ENCODE results near the gene FTSJ3. TPM values are rescaled to one million over a fixed set of nuclear protein-coding genes. Genes with fewer than 3 reads are reported as not detected.

Gene FTSJ3
- total and polyA plus RNA-seq, 2 experiments from 2014 or later = 29.2 to 61.5 TPM

- ATAC-seq (no peak), DNase-seq (ENCODE audit: low spot score) (no peak)
- no peaks in the 10 kb centered on the region; the same call in 1 of the 2 replicates for H3F3A ChIP-seq (replicated peaks; ENCODE audit: low read depth)
- H3K4me1 ChIP-seq (ENCODE audit: insufficient read depth) = no peaks in the 10 kb centered on the region
- H3K4me3 Mint-ChIP-seq = no peak overlapping the region
- no peaks in the 10 kb centered on the region for H3K9me3 Mint-ChIP-seq
- no peak for TF ChIP-seq ETS1 (IDR thresholded peaks at IDR 0.05)
- no peak for TF ChIP-seq ZNF331 (CRISPR knock-in tag; IDR thresholded peaks at IDR 0.05; ENCODE audit: low read depth)
- no peak for TF ChIP-seq ZNF114 (CRISPR knock-in tag; IDR thresholded peaks at IDR 0.05)
- TF ChIP-seq CREB1 (CRISPR knock-in tag; IDR thresholded peaks at IDR 0.05; ENCODE audit: low read depth) = no peak
- no peak for TF ChIP-seq STAT1 (IDR thresholded peaks at IDR 0.05; ENCODE audit: unreplicated experiment)
- no peak for TF ChIP-seq NANOG (IDR thresholded peaks at IDR 0.05; ENCODE audit: borderline replicate concordance)
- no peak for TF ChIP-seq POLR2AphosphoS5 (IDR thresholded peaks at IDR 0.05; ENCODE audit: low read depth)
- TF ChIP-seq EZH2 (IDR thresholded peaks at IDR 0.05; ENCODE audit: low read depth, unreplicated experiment) = no peak
- TF ChIP-seq, protein P1, sequence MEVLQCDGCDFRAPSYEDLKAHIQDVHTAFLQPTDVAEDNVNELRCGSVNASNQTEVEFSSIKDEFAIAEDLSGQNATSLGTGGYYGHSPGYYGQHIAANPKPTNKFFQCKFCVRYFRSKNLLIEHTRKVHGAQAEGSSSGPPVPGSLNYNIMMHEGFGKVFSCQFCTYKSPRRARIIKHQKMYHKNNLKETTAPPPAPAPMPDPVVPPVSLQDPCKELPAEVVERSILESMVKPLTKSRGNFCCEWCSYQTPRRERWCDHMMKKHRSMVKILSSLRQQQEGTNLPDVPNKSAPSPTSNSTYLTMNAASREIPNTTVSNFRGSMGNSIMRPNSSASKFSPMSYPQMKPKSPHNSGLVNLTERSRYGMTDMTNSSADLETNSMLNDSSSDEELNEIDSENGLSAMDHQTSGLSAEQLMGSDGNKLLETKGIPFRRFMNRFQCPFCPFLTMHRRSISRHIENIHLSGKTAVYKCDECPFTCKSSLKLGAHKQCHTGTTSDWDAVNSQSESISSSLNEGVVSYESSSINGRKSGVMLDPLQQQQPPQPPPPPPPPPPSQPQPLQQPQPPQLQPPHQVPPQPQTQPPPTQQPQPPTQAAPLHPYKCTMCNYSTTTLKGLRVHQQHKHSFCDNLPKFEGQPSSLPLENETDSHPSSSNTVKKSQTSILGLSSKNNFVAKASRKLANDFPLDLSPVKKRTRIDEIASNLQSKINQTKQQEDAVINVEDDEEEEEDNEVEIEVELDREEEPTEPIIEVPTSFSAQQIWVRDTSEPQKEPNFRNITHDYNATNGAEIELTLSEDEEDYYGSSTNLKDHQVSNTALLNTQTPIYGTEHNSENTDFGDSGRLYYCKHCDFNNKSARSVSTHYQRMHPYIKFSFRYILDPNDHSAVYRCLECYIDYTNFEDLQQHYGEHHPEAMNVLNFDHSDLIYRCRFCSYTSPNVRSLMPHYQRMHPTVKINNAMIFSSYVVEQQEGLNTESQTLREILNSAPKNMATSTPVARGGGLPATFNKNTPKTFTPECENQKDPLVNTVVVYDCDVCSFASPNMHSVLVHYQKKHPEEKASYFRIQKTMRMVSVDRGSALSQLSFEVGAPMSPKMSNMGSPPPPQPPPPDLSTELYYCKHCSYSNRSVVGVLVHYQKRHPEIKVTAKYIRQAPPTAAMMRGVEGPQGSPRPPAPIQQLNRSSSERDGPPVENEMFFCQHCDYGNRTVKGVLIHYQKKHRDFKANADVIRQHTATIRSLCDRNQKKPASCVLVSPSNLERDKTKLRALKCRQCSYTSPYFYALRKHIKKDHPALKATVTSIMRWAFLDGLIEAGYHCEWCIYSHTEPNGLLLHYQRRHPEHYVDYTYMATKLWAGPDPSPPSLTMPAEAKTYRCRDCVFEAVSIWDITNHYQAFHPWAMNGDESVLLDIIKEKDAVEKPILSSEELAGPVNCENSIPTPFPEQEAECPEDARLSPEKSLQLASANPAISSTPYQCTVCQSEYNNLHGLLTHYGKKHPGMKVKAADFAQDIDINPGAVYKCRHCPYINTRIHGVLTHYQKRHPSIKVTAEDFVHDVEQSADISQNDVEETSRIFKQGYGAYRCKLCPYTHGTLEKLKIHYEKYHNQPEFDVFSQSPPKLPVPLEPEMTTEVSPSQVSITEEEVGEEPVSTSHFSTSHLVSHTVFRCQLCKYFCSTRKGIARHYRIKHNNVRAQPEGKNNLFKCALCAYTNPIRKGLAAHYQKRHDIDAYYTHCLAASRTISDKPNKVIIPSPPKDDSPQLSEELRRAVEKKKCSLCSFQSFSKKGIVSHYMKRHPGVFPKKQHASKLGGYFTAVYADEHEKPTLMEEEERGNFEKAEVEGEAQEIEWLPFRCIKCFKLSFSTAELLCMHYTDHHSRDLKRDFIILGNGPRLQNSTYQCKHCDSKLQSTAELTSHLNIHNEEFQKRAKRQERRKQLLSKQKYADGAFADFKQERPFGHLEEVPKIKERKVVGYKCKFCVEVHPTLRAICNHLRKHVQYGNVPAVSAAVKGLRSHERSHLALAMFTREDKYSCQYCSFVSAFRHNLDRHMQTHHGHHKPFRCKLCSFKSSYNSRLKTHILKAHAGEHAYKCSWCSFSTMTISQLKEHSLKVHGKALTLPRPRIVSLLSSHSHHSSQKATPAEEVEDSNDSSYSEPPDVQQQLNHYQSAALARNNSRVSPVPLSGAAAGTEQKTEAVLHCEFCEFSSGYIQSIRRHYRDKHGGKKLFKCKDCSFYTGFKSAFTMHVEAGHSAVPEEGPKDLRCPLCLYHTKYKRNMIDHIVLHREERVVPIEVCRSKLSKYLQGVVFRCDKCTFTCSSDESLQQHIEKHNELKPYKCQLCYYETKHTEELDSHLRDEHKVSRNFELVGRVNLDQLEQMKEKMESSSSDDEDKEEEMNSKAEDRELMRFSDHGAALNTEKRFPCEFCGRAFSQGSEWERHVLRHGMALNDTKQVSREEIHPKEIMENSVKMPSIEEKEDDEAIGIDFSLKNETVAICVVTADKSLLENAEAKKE (CRISPR knock-in tag; IDR thresholded peaks at IDR 0.05) = no peak
- TF ChIP-seq EZH2phosphoT487 (IDR thresholded peaks at IDR 0.05; ENCODE audit: unreplicated experiment) = no peak
- no peak for TF ChIP-seq JUNB (IDR thresholded peaks at IDR 0.05; ENCODE audit: unreplicated experiment)
- TF ChIP-seq, protein P2, sequence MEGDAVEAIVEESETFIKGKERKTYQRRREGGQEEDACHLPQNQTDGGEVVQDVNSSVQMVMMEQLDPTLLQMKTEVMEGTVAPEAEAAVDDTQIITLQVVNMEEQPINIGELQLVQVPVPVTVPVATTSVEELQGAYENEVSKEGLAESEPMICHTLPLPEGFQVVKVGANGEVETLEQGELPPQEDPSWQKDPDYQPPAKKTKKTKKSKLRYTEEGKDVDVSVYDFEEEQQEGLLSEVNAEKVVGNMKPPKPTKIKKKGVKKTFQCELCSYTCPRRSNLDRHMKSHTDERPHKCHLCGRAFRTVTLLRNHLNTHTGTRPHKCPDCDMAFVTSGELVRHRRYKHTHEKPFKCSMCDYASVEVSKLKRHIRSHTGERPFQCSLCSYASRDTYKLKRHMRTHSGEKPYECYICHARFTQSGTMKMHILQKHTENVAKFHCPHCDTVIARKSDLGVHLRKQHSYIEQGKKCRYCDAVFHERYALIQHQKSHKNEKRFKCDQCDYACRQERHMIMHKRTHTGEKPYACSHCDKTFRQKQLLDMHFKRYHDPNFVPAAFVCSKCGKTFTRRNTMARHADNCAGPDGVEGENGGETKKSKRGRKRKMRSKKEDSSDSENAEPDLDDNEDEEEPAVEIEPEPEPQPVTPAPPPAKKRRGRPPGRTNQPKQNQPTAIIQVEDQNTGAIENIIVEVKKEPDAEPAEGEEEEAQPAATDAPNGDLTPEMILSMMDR (conservative IDR thresholded peaks at IDR 0.05; ENCODE audit: low read depth in 2 of 2) = no peak
- TF ChIP-seq, protein P3, sequence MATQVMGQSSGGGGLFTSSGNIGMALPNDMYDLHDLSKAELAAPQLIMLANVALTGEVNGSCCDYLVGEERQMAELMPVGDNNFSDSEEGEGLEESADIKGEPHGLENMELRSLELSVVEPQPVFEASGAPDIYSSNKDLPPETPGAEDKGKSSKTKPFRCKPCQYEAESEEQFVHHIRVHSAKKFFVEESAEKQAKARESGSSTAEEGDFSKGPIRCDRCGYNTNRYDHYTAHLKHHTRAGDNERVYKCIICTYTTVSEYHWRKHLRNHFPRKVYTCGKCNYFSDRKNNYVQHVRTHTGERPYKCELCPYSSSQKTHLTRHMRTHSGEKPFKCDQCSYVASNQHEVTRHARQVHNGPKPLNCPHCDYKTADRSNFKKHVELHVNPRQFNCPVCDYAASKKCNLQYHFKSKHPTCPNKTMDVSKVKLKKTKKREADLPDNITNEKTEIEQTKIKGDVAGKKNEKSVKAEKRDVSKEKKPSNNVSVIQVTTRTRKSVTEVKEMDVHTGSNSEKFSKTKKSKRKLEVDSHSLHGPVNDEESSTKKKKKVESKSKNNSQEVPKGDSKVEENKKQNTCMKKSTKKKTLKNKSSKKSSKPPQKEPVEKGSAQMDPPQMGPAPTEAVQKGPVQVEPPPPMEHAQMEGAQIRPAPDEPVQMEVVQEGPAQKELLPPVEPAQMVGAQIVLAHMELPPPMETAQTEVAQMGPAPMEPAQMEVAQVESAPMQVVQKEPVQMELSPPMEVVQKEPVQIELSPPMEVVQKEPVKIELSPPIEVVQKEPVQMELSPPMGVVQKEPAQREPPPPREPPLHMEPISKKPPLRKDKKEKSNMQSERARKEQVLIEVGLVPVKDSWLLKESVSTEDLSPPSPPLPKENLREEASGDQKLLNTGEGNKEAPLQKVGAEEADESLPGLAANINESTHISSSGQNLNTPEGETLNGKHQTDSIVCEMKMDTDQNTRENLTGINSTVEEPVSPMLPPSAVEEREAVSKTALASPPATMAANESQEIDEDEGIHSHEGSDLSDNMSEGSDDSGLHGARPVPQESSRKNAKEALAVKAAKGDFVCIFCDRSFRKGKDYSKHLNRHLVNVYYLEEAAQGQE (IDR thresholded peaks at IDR 0.05; ENCODE audit: unreplicated experiment) = no peak
- H3K27me3 ChIP-seq (ENCODE audit: insufficient read depth) = no peaks in the 10 kb centered on the region
- no peaks in the 10 kb centered on the region for H3K27me3 Mint-ChIP-seq (ENCODE audit: insufficient read depth, low read depth, poor library complexity)
- H3K4me1 Mint-ChIP-seq = no peaks in the 10 kb centered on the region
- no peak overlapping the region for H2AFZ ChIP-seq
- peaks cover 55% of the 10 kb centered on the region for H3K79me2 ChIP-seq (replicated peaks; ENCODE audit: insufficient read depth)
- peaks cover 88% of the 10 kb centered on the region for H3K36me3 ChIP-seq (ENCODE audit: insufficient read depth)
- H3K27ac ChIP-seq (ENCODE audit: low read depth) = no peak overlapping the region
- peaks cover 87% of the 10 kb centered on the region for H3K36me3 Mint-ChIP-seq (ENCODE audit: low read depth)
- no peak overlapping the region for H3K27ac Mint-ChIP-seq
- peaks cover 27% of the 10 kb centered on the region for H4K20me1 ChIP-seq (replicated peaks; ENCODE audit: insufficient read depth)
- no peak overlapping the region for H3K4me2 ChIP-seq
- H3K4me3 ChIP-seq = no peak overlapping the region
- H3K9me2 ChIP-seq (ENCODE audit: insufficient read depth) = no peaks in the 10 kb centered on the region
These were observed 28.8 kb downstream of the FTSJ3 start for GRCh38 chr17:63798572-63799106.
